Measurements from ENCODE around the gene ABHD15. TPM values are rescaled to one million over a fixed set of nuclear protein-coding genes. Genes with fewer than 3 reads are reported as not detected.

The ABHD15 gene
- total and polyA plus RNA-seq, 9 of the 15 experiments (the other 6 are each of a cell fraction or from before 2014, with no cell fraction given), result 0.85 to 4.2 (median 2.1) TPM

- peak; percentile 21 for TF ChIP-seq HMGN3 (IDR thresholded peaks at IDR 0.05; ENCODE audit: borderline replicate concordance, extremely low read depth, insufficient read length, low read depth, low read length)
- TF ChIP-seq ARNT (IDR thresholded peaks at IDR 0.05), result no peak
- no peak for TF ChIP-seq THRA (IDR thresholded peaks at IDR 0.05)
- no peak for TF ChIP-seq SNRNP70 (optimal IDR thresholded peaks at IDR 0.05; ENCODE audit: low read depth, low read length)
- peak; percentile 73; the same call in 1 of the 2 replicates for TF ChIP-seq E2F5 (CRISPR knock-in tag; IDR thresholded peaks at IDR 0.05)
- no peak for TF ChIP-seq MEIS2 (IDR thresholded peaks at IDR 0.05; ENCODE audit: partially characterized antibody)
- no peak for TF ChIP-seq RBFOX2 (IDR thresholded peaks at IDR 0.05; ENCODE audit: low read depth, low read length)
- TF ChIP-seq NR2C2 (CRISPR knock-in tag; IDR thresholded peaks at IDR 0.05), result no peak
- TF ChIP-seq NR2C2 (tag; IDR thresholded peaks at IDR 0.05), result no peak
- no peak; the same call in 1 of the 2 replicates for TF ChIP-seq KDM2B (CRISPR knock-in tag; IDR thresholded peaks at IDR 0.05)
- no peak for TF ChIP-seq ZNF785 (CRISPR knock-in tag; IDR thresholded peaks at IDR 0.05)
- TF ChIP-seq ZNF561 (CRISPR knock-in tag; conservative IDR thresholded peaks at IDR 0.05), result no peak
- no peak for TF ChIP-seq MXD1 (CRISPR knock-in tag; IDR thresholded peaks at IDR 0.05; ENCODE audit: borderline replicate concordance, poor library complexity, severe bottlenecking)
- TF ChIP-seq MTF1 (CRISPR knock-in tag; IDR thresholded peaks at IDR 0.05; ENCODE audit: borderline replicate concordance), result no peak
- peak; percentile 19 for TF ChIP-seq ARHGAP35 (IDR thresholded peaks at IDR 0.05; ENCODE audit: partially characterized antibody)
- no peak for TF ChIP-seq ETV5 (CRISPR knock-in tag; IDR thresholded peaks at IDR 0.05; ENCODE audit: low read depth)
- TF ChIP-seq ZNF586 (CRISPR knock-in tag; conservative IDR thresholded peaks at IDR 0.05), result no peak
- no peak for TF ChIP-seq KAT8 (IDR thresholded peaks at IDR 0.05; ENCODE audit: low read depth)
- TF ChIP-seq U2AF2 (optimal IDR thresholded peaks at IDR 0.05; ENCODE audit: low read depth, low read length), result no peak
Observed at GRCh38 chr17:29593591-29594518, 27.0 kb upstream of the ABHD15 start (continued).
